HCT116 (cell line): ENCODE data around the gene ADPRS. TPM values are rescaled to one million over a fixed set of nuclear protein-coding genes. Genes with fewer than 3 reads are reported as not detected.

ENCODE experiments used
- ATAC-seq: fragments of 200-7000 bp; cut with Tn5 transposase; 2 replicates; pipeline ENCODE4 v1.9.1; 2020; ENCODE audit warnings: mild to moderate bottlenecking, moderate library complexity
- BruUV-seq: library from RNA; stranded (reverse); fragments of 400-500 nt; replicated peaks from 2 replicates; lab custom pipeline; 2021; lab: Mats Ljungman, UMichigan
- CTCF ChIA-PET: fragments of 300-600 bp; sonication (Branson Sonifier 250); formaldehyde crosslinking; loops from one replicate; lab custom pipeline; 2021; ENCODE audit warnings: antibody characterized with exemption; lab: Charles Lee
- POLR2A ChIA-PET: fragments of 300-600, 350-600 bp; sonication (Branson Sonifier 250); formaldehyde crosslinking; loops from one replicate; lab custom pipeline; 2021; ENCODE audit warnings: antibody characterized with exemption; lab: Charles Lee
- RAD21 ChIA-PET, 2 experiments: fragments of 300-600 bp; sonication (Branson Sonifier 250); formaldehyde crosslinking; loops; one replicate each; lab custom pipeline; 2023; ENCODE audit warnings: low total read pairs in 2 of 2; ENCODE audit not compliant: uncharacterized antibody in 2 of 2, unreplicated experiment in 2 of 2, low non-redundant PET in 1 of 2; lab: Charles Lee
- DNase-seq: peaks from one replicate; pipeline ENCODE4 v3.0.0-alpha.2; 2010; ENCODE audit warnings: low read depth, low spot score
- H2AFZ ChIP-seq: fragments of 200-600 bp; shearing (Covaris generic), sonication (generic); 2 replicates; pipeline ENCODE4 v1.6.1; 2017; ENCODE audit warnings: low read depth, mixed run types, mixed read lengths, antibody characterized with exemption, low read length; ENCODE audit not compliant: poor library complexity, severe bottlenecking
- H3K27ac ChIP-seq: 2 replicates; pipeline ENCODE4 v1.5.1; 2012; ENCODE audit warnings: low read depth, low read length
- H3K27me3 ChIP-seq: fragments of 200-600 bp; sonication (generic); 2 replicates; pipeline ENCODE4 v1.6.1; 2016; ENCODE audit warnings: mixed run types, low read length, mixed read lengths; ENCODE audit not compliant: insufficient read depth
- H3K36me3 ChIP-seq, 2 experiments: fragments of 200-500 bp in 1 of 2; fragments of 200-600 bp in 1 of 2; sonication (Bioruptor generic) in 1 of 2; sonication (generic) in 1 of 2; 2 replicates each; pipeline versions ENCODE4 v1.5.1 to v1.6.1; 2014 to 2016; ENCODE audit warnings: low read length in 2 of 2, inconsistent platforms in 1 of 2, mixed read lengths in 1 of 2, mixed run types in 1 of 2; ENCODE audit not compliant: insufficient read depth in 2 of 2, control insufficient read depth in 1 of 2
- H3K4me1 ChIP-seq, 2 experiments: fragments of 200-600 bp in 1 of 2; sonication (generic) in 1 of 2; 2 replicates each; pipeline versions ENCODE4 v1.5.1 to v1.6.1; 2012 to 2017; ENCODE audit warnings: low read length in 2 of 2, inconsistent platforms in 1 of 2, mild to moderate bottlenecking in 1 of 2, mixed read lengths in 1 of 2, mixed run types in 1 of 2, moderate library complexity in 1 of 2; ENCODE audit not compliant: insufficient read depth in 2 of 2, control insufficient read depth in 1 of 2
- H3K4me2 ChIP-seq: fragments of 200-600 bp; sonication (generic); 2 replicates; pipeline ENCODE4 v1.6.1; 2017; ENCODE audit warnings: mixed run types, low read length, mixed read lengths
- H3K4me3 ChIP-seq, 2 experiments: fragments of 200-600 bp in 1 of 2; sonication (generic) in 1 of 2; replicated peaks in 1 of 2; 2 replicates each; pipeline ENCODE4 v1.5.1; 2011 to 2016; ENCODE audit warnings: low read length in 2 of 2, control low read depth in 1 of 2, low read depth in 1 of 2, mild to moderate bottlenecking in 1 of 2, mixed read lengths in 1 of 2, mixed run types in 1 of 2
- H3K79me2 ChIP-seq: fragments of 200-600 bp; sonication (generic); 2 replicates; pipeline ENCODE4 v1.6.1; 2017; ENCODE audit warnings: mild to moderate bottlenecking, mixed run types, low read length, moderate library complexity, mixed read lengths; ENCODE audit not compliant: insufficient read depth
- H3K9ac ChIP-seq: fragments of 200-600 bp; sonication (generic); 2 replicates; pipeline ENCODE4 v1.6.1; 2016; ENCODE audit warnings: low read length, mixed read lengths
- H3K9me2 ChIP-seq: fragments of 200-600 bp; sonication (generic), shearing (Covaris generic); 2 replicates; pipeline ENCODE4 v1.6.1; 2017; ENCODE audit warnings: mixed run types, mild to moderate bottlenecking, moderate library complexity; ENCODE audit not compliant: insufficient read depth
- H3K9me3 ChIP-seq, 2 experiments: fragments of 200-500 bp in 1 of 2; fragments of 200-600 bp in 1 of 2; sonication (Bioruptor generic) in 1 of 2; sonication (generic) in 1 of 2; 2 replicates each; pipeline ENCODE4 v1.6.1; 2014 to 2017; ENCODE audit warnings: low read length in 2 of 2, mixed read lengths in 2 of 2, inconsistent platforms in 1 of 2, low read depth in 1 of 2, mild to moderate bottlenecking in 1 of 2, mixed run types in 1 of 2, moderate library complexity in 1 of 2; ENCODE audit not compliant: control insufficient read depth in 1 of 2, insufficient read depth in 1 of 2
- H4K20me1 ChIP-seq: fragments of 200-600 bp; sonication (generic), shearing (Covaris generic); 2 replicates; pipeline ENCODE4 v1.6.1; 2017; ENCODE audit warnings: mixed run types, mild to moderate bottlenecking, moderate library complexity; ENCODE audit not compliant: insufficient read depth
- CBX3 ChIP-seq: IDR thresholded peaks from 2 replicates; pipeline ENCODE4 v1.6.1; 2012; ENCODE audit warnings: low read depth
- CEBPB ChIP-seq: IDR thresholded peaks from 2 replicates; pipeline ENCODE4 v1.6.1; 2012; ENCODE audit warnings: low read depth
- ELF1 ChIP-seq: IDR thresholded peaks from 2 replicates; pipeline ENCODE4 v1.6.1; 2012; ENCODE audit warnings: low read depth, borderline replicate concordance
- EZH2 ChIP-seq: fragments of 200-600 bp; sonication (generic); IDR thresholded peaks from 2 replicates; pipeline ENCODE4 v1.6.1; 2017; ENCODE audit warnings: antibody characterized with exemption, mixed run types
- POLR2A ChIP-seq: IDR thresholded peaks from 2 replicates; pipeline ENCODE4 v1.7.0; 2011; ENCODE audit warnings: borderline replicate concordance; ENCODE audit not compliant: insufficient read depth, insufficient read length; ENCODE audit errors: extremely low read depth
- SIN3A ChIP-seq: IDR thresholded peaks from 2 replicates; pipeline ENCODE4 v1.6.1; 2012; ENCODE audit warnings: low read depth
- SP1 ChIP-seq: IDR thresholded peaks from 2 replicates; pipeline ENCODE4 v1.6.1; 2012; ENCODE audit warnings: low read depth
- SRF ChIP-seq: IDR thresholded peaks from 2 replicates; pipeline ENCODE4 v1.6.1; 2012; ENCODE audit warnings: low read depth
- TCF7L2 ChIP-seq: IDR thresholded peaks from 2 replicates; pipeline ENCODE4 v1.7.0; 2011; ENCODE audit warnings: borderline replicate concordance, inconsistent platforms; ENCODE audit not compliant: insufficient read depth, insufficient read length; ENCODE audit errors: extremely low read depth
- YY1 ChIP-seq: IDR thresholded peaks from 2 replicates; pipeline ENCODE4 v1.6.1; 2011; ENCODE audit warnings: low read length, low read depth, moderate library complexity, mild to moderate bottlenecking; ENCODE audit not compliant: insufficient replicate concordance; ENCODE audit errors: extremely low read depth
- ZFX ChIP-seq: fragments of 450-650 bp; IDR thresholded peaks from 2 replicates; pipeline ENCODE4 v1.6.1; 2017
- ZNF274 ChIP-seq: fragments of 200-500 bp; sonication (Bioruptor generic); IDR thresholded peaks from 2 replicates; pipeline ENCODE4 v1.6.1; 2014; ENCODE audit warnings: mild to moderate bottlenecking, low read depth, low read length, inconsistent platforms
- intact Hi-C: fragments of 100-400 bp; cut with micrococcal nuclease; formaldehyde crosslinking; loops from 2 replicates; pipeline ENCODE4 v1.10.0; 2022
- total RNA-seq: library from RNA; stranded (reverse); gene quantifications from one replicate; pipeline ENCODE4 v1.2.1, GENCODE V29; 2021; ENCODE audit not compliant: unreplicated experiment
- TF ChIP-seq, protein P1 (sequence below), 3 experiments: fragments of 200-600 bp in 1 of 3; sonication (generic) in 1 of 3; IDR thresholded peaks in 2 of 3; conservative IDR thresholded peaks in 1 of 3; 2 replicates each; pipeline ENCODE4 v1.5.1; 2012 to 2017; ENCODE audit warnings: low read depth in 2 of 3, low read length in 2 of 3, antibody characterized with exemption in 1 of 3, borderline replicate concordance in 1 of 3, control low read depth in 1 of 3, mild to moderate bottlenecking in 1 of 3, mixed read lengths in 1 of 3, mixed run types in 1 of 3, moderate library complexity in 1 of 3; ENCODE audit not compliant: insufficient read depth in 1 of 3
- TF ChIP-seq, protein P2 (sequence below): IDR thresholded peaks from 2 replicates; pipeline ENCODE4 v1.6.1; 2012
- TF ChIP-seq, protein P3 (sequence below): IDR thresholded peaks from 2 replicates; pipeline ENCODE4 v1.6.1; 2012; ENCODE audit warnings: low read depth

The ADPRS gene
- total RNA-seq, 1 experiment from 2014 or later = 28.2 TPM

DNA sequence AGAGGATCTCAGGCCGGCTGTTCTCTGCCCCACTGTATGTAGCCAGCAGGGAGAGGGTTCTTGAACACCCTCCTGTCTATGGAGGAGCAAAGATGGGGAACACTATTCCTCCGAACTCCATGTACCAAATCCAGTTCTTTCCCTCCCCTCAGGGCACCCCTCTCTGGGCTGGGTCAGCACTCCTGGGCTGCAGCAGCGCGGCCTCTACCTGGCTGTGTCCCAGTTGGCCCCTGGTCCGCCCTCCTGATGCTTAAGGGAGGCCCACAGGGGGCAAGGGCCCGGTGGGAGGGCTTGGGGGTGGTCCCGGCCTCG lies 471 bp upstream of the ADPRS start (continued):
- TF ChIP-seq, protein P1, sequence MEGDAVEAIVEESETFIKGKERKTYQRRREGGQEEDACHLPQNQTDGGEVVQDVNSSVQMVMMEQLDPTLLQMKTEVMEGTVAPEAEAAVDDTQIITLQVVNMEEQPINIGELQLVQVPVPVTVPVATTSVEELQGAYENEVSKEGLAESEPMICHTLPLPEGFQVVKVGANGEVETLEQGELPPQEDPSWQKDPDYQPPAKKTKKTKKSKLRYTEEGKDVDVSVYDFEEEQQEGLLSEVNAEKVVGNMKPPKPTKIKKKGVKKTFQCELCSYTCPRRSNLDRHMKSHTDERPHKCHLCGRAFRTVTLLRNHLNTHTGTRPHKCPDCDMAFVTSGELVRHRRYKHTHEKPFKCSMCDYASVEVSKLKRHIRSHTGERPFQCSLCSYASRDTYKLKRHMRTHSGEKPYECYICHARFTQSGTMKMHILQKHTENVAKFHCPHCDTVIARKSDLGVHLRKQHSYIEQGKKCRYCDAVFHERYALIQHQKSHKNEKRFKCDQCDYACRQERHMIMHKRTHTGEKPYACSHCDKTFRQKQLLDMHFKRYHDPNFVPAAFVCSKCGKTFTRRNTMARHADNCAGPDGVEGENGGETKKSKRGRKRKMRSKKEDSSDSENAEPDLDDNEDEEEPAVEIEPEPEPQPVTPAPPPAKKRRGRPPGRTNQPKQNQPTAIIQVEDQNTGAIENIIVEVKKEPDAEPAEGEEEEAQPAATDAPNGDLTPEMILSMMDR (IDR thresholded peaks at IDR 0.05 in 2 of 3, conservative IDR thresholded peaks at IDR 0.05 in 1 of 3; ENCODE audit: borderline replicate concordance in 1 of 3, insufficient read depth in 1 of 3, low read depth in 2 of 3, low read length in 2 of 3) = no peak
- no peak for TF ChIP-seq SIN3A
- no peak for TF ChIP-seq CBX3
- no peak for TF ChIP-seq ZNF274
- no peak for TF ChIP-seq SP1

DNA sequence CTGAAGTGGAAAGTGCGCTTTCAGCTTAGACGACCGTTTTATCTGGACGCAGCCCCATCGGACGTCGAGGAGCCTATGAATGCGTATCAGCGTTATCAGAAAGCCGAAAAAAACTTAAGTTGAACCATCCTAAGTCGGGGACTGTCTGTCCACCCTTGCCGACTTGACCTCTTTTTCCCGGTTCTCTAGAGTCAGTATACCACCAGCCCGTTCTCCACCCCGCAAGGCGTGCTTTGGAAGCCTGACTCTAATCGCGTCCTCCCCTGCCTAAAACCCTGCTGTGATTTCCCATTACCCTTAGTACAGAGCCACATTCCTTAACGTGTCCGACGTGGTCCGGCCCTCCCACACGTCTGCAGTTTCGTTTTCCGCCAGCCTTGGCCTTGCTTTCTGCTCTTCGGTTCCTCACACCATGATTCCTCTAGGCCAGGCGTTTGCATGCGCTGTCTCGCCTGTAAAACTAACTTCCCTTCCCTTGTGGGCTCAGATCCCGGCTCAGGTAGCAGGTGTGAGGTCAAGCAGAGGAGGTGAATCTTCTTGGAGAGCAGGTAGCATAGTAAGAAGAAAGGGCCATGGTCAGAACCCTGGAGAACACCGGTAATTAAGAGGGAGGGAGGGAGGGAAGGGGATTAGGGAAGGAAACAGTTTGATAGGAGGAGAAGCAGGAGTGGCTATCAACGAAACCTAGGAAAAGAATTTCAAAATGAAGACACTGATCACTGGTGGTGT lies 865 bp downstream of the ADPRS start:
- Histone ChIP-seq H3K4me1 (peaks cover 0 to 15% of the 10 kb centered on the region in 2 experiments; a peak in 2 of 4 replicates), H2AFZ (no peak overlapping the region), H4K20me1 (no peaks in the 10 kb centered on the region), H3K9ac (peak overlapping the region; percentile 88), H3K36me3 (peaks cover 23 to 28% of the 10 kb centered on the region in 2 experiments; a peak in 3 of 4 replicates), H3K4me3 (peak overlapping the region; percentile 96 to 98), H3K27me3 (no peaks in the 10 kb centered on the region), H3K79me2 (peaks cover 27% of the 10 kb centered on the region), H3K9me3 (no peaks in the 10 kb centered on the region), H3K27ac (peak overlapping the region; percentile 76), H3K9me2 (no peaks in the 10 kb centered on the region), H3K4me2 (peak overlapping the region; percentile 99)
- TF ChIP-seq SRF (no peak), TCF7L2 (no peak), SIN3A (no peak), ELF1 (no peak), CEBPB (no peak), EZH2 (no peak), POLR2A (no peak), YY1 (no peak), ZNF274 (no peak), ZFX (no peak)
- TF ChIP-seq, protein P2, sequence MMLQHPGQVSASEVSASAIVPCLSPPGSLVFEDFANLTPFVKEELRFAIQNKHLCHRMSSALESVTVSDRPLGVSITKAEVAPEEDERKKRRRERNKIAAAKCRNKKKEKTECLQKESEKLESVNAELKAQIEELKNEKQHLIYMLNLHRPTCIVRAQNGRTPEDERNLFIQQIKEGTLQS = no peak
- TF ChIP-seq, protein P3, sequence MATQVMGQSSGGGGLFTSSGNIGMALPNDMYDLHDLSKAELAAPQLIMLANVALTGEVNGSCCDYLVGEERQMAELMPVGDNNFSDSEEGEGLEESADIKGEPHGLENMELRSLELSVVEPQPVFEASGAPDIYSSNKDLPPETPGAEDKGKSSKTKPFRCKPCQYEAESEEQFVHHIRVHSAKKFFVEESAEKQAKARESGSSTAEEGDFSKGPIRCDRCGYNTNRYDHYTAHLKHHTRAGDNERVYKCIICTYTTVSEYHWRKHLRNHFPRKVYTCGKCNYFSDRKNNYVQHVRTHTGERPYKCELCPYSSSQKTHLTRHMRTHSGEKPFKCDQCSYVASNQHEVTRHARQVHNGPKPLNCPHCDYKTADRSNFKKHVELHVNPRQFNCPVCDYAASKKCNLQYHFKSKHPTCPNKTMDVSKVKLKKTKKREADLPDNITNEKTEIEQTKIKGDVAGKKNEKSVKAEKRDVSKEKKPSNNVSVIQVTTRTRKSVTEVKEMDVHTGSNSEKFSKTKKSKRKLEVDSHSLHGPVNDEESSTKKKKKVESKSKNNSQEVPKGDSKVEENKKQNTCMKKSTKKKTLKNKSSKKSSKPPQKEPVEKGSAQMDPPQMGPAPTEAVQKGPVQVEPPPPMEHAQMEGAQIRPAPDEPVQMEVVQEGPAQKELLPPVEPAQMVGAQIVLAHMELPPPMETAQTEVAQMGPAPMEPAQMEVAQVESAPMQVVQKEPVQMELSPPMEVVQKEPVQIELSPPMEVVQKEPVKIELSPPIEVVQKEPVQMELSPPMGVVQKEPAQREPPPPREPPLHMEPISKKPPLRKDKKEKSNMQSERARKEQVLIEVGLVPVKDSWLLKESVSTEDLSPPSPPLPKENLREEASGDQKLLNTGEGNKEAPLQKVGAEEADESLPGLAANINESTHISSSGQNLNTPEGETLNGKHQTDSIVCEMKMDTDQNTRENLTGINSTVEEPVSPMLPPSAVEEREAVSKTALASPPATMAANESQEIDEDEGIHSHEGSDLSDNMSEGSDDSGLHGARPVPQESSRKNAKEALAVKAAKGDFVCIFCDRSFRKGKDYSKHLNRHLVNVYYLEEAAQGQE = no peak
- intact Hi-C loops = loop anchor here (2.0 to 10.0 kb wide), 2 partner anchors 159 to 235 kb away; partner anchors contain the start of gene AGO3
- ChIA-PET CTCF (no interaction called here), POLR2A (no interaction called here), RAD21 (no interaction called here)
- ATAC-seq = peak; percentile 12; the same call in 1 of the 2 replicates
- DNase-seq = no peak
- BruUV-seq = TSS peak; percentile 80
